GM21447 (cell line): Measurements from ENCODE around the gene HAGHL.
"Not testable (repeated sequence)": the region's sequence is repeated elsewhere in the genome, so short reads cannot be mapped to it uniquely, and the experiment has no call there.

Experiments
- ATAC-seq: cut with Tn5 transposase; IDR thresholded peaks from one replicate; pipeline ENCODE4 v1.9.1; 2021; ENCODE audit not compliant: unreplicated experiment

The HAGHL gene

GRCh38 chr16:707062-707538 is 19.8 kb upstream of the HAGHL start:
- ATAC-seq: no peak

DNA sequence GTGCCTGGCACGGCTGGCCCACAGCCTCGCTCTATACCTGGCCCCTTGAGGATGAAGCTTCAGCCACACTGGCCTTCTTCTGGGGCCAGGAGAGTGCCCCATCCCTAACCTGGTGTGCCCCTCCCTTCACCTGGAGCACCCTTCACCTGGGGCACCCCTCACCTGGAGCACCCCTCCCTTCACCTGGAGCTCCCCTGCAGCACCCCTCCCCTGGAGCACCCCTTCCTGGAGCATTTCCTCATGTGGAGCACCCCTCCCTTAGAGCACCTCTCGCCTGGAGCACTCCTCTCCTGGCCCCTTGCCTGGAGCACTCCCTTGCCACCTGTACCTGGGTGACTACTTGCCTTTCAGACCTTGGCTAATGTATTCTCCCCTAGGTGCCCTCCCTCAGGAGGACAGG is 18.9 kb upstream of the HAGHL start:
- ATAC-seq: no peak

DNA sequence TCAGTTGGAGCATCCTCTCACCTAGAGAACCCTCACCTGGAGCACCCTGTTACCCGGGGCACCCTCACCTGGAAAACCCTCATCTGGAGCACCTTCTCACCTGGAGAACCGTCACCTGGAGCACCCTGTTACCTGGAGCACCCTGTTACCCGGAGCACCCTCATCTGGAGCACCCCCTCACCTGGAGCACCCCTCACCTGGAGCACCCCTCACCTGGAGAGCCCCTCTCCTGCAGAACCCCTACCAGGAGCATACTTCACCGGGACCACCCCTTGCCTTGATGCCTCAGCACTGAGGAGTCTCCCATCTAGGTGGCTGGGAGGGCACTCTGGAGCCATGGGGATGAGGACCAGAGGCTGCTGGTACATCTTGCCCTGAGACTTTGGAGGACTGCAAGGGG is 17.9 kb upstream of the HAGHL start:
- ATAC-seq: no peak

- ATAC-seq: no peak
Observed at GRCh38 chr16:709566-710499, 17.1 kb upstream of the HAGHL start.

DNA sequence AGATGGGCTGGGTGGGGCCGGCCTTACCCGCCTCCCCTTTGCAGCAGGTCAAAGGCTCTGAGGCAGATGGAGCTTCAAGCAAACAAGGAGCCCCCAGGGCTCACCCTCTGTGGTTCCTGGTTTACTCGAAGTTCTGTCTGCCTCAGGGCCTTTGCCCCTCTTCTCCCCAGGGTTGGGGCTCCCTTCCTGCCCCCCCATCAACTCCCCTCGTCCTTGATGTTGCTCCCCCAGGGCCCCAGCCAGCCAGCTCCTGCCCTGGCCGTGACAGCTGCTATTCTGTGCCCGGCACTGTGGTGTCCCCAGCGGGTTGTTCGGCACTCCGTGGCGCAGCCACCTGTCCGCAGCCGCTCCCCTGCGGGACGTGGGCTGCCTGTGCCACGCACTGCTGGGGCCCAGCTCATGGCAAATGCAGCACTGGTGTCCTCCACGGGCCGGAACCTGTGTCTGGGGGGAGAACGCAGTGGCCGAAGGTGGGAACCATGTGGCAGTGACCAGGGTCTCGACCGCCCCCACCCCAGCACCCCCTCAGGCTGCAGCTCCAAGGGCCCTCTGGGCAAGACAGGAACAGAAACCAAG is 16.3 kb upstream of the HAGHL start:
- ATAC-seq: no peak

DNA sequence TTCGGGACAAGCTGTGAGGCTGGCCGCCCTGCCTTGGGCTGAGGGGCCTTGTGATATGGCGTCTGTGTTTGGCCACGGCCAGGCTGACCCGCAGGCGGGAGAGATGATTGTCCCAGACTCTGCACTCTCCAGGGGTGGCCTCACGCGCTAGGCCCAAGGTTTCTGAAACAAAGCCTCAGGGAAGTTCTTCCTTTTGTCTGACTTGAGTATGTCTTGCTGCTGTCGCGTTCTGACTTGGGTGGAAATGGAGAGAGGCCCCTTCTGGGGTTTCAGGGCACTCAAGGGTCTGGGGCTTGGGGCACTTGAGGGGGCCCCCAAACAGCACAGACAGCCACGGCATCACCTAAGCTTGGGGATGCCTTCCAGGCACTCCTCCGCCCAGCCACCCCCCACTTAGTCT is 15.8 kb upstream of the HAGHL start:
- ATAC-seq: no peak

DNA sequence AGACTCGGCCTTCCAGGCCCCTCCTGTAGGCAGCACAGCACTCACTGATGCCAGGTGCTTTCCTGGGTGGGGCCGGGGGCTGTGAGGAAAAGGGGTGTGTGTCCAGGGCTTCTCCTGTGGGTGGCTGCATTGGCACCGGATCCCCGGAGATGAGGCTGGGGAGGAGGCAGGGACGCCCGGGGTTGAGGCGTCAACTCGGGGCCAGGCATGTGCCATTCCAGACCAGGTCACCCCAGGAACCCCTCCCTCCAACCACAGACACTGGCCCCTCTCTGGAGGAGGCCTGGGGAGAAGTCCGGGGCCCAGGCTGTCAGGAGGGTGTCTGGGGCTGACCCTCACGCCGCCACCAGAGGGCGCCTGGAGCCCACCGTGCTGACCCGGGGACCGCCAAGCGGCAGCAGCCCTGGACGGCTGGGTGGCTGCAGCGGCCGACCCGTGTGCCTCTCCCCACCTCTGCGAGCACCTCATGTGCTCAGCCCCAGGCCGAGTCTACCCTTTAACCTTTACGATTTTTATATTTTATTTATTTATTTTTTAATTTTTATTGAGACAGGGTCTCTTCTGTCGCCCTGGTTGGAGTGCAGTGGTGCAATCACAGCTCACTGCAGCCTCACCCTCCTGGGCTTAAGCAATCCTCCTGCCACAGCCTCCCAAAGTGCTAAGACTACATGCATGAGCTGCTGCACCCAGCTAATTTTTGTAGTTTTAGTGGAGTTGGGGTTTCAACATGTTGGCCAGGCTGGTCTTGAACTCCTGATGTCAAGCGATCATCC is 15.2 kb upstream of the HAGHL start:
- ATAC-seq: no peak

DNA sequence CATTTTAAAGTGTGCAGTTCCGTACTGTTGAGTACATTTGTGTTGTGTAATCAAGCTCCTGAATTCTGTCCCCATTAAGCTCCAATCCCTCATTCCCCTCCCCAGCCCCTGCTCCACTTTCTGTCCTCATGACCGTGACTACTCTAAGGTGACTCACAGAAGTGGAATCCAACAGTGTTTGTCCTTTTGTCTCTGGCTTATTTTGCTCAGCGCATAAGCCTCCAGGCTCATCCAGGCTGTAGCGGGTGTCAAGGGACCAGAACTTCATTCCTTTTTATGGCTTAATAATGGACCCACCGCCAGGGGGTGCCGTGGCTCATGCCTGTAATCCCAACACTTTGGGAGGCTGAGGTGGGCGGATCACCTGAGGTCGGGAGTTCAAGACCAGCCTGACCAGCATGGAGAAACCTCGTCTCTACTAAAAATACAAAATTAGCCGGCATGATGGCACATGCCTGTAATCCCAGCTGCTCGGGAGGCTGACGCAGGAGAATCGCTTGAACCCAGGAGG is 14.1 kb upstream of the HAGHL start:
- not testable (repeated sequence) for ATAC-seq

DNA sequence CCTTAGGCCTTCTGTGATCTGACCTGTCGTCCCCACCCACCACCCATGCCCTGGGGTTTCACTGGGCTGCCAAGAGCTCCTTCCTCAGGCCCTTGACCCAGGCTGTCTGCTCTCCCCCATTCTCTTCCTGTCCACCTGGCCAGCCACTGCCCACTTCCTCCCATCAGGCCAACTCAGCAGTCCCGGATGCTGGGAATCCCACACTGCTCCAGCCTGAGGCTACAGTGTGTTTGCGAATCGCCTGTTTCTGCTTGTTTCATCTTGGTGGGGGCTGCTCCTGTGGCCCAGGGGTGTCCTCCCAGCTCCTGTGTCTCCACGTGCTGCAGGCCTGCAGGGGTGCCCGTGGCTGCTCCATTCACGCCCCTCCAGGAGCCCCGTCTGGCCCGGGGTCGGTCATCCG is 12.8 kb upstream of the HAGHL start:
- no peak for ATAC-seq

GRCh38 chr16:714558-715476 is 12.1 kb upstream of the HAGHL start, which contains the start of gene METRN:
Gene METRN (plus strand): TSS chr16:715118. CDS start chr16:715290, 172 bp downstream.
- ATAC-seq: peak; percentile 67

- ATAC-seq: no peak
Observed at GRCh38 chr16:715477-716199, 11.3 kb upstream of the HAGHL start.

- ATAC-seq: no peak
Observed at GRCh38 chr16:716200-716568, 10.7 kb upstream of the HAGHL start.

- ATAC-seq: no peak
Observed at GRCh38 chr16:716768-717325, 10.1 kb upstream of the HAGHL start.

DNA sequence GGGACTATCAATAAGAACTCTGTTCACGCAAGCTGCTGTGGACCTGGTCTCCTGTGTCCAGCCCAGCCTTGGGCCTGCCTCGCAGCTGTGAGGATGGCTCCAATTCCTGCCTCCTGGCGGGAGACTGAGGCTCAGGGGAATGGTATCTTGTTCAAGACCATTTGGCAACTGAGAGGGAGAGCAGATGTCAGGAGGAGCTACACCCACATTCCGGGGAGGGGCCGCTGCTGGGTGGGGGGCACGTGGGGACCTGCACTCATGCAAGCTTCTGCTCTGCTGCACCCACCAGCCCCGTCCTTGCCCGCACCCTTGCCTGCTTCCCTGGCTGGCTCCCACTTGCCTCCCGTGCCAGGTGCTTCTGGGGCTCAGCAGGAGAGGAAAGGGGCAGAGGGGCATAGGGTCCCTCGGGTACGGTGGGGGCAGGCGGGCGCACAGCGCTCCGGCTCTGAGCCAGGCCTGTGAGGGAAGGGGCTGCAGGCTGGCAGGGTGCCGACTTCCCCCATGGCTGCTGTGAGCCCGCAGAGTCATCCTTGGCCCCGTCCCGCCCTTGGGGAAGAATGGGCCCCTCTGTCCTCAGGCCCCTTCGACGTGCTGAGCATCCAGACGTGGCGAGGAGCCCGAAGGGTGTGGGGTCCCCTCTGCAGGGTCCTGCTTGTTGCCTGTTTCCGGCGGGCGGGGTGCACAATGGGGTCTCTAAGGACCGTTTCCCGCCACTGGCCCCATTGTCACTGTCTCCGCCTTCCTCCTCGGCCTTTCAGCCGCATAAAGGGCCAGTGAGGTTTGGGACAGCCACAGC is 9.3 kb upstream of the HAGHL start:
- no peak for ATAC-seq

DNA sequence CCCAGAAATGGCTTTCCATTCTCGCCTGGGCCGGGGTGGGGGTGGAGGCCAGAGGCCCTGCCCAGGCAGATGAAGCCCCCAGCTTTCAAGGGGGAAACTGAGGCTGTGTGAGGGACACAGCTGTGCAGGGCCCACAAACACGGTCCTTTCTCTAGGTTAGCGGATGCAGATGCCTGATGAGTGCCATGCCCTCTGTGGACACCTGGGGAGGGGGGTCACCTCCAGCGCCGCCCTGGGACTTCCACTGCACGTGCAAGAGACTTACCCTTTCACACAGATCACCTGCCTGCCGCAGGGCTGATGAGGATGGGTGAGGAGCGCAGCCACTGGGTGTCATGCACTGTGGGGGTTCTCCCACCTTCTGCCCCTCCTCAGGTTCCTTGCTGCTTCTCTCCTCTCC is 8.5 kb upstream of the HAGHL start:
- ATAC-seq: no peak

- ATAC-seq: no peak
Observed at GRCh38 chr16:718922-719321, 8.0 kb upstream of the HAGHL start.

GRCh38 chr16:719815-720446 is 7.0 kb upstream of the HAGHL start:
- no peak for ATAC-seq

DNA sequence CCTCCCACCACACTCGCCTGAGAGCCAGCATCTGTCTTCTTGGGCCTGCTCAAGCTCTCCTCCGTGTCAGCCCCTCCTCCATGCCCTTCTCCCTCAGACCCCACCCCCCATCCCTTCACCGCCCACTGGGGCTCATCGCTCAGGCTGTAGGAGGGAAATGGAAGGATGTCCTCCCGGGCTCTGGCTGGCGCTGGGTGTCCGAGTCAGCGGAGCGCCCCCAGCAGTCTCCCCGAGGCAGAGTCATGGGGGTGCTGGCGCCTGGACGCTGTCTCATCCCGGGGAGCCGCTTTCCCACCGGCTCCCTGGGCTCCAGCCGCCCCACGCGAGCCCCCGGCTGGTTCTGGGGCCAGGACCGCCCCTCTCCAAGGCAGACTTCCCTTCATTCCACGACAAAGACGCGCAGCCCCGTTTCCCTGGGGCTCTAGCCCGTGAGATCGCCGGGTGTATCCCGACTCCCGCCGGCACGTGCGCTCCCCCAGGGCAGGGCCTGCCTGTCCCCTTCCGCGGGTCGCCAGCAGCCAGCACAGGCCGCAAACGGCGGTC is 6.4 kb upstream of the HAGHL start:
- ATAC-seq: peak; percentile 29
